IMR-90 (cell line): Measurements from ENCODE around the gene TNFRSF18. TPM values are rescaled to one million over a fixed set of nuclear protein-coding genes. Genes with fewer than 3 reads are reported as not detected.

Source experiments
- ATAC-seq: fragments of 200-7000 bp; cut with Tn5 transposase; 2 replicates; pipeline ENCODE4 v1.9.1; 2020; ENCODE audit warnings: low read depth, mild to moderate bottlenecking, moderate library complexity
- BruUV-seq: library from RNA; stranded (reverse); fragments of 400-500 nt; replicated peaks from 2 replicates; lab custom pipeline; 2021; lab: Mats Ljungman, UMichigan
- CTCF ChIA-PET: fragments of 300-600 bp; formaldehyde crosslinking; extraction: SDS; loops from one replicate; lab custom pipeline; 2021; ENCODE audit warnings: antibody characterized with exemption; lab: Yijun Ruan, JAX
- POLR2A ChIA-PET: fragments of 300-600 bp; sonication (Branson Sonifier 250); formaldehyde crosslinking; loops from one replicate; lab custom pipeline; 2022; ENCODE audit warnings: antibody characterized with exemption; ENCODE audit not compliant: unreplicated experiment; lab: Charles Lee
- DNase-seq: peaks from one replicate; pipeline ENCODE4 v3.0.0; 2013
- H2AFZ ChIP-seq: replicated peaks from 2 replicates; pipeline ENCODE3; 2013; ENCODE audit warnings: low read length, mild to moderate bottlenecking; ENCODE audit not compliant: poor library complexity
- H2AK5ac ChIP-seq: 2 replicates; pipeline ENCODE4 v1.6.1; 2013; ENCODE audit warnings: low read depth, low read length, inconsistent platforms
- H2AK9ac ChIP-seq: replicated peaks from 2 replicates; pipeline ENCODE3; 2013; ENCODE audit warnings: mild to moderate bottlenecking, low read depth, low read length, moderate library complexity; ENCODE audit not compliant: poor library complexity
- H2BK120ac ChIP-seq: 2 replicates; pipeline ENCODE4 v1.6.1; 2013; ENCODE audit warnings: low read depth, low read length, inconsistent platforms
- H2BK15ac ChIP-seq: 3 replicates; pipeline ENCODE4 v1.6.1; 2013; ENCODE audit warnings: low read depth, low read length, inconsistent platforms
- H2BK20ac ChIP-seq: 2 replicates; pipeline ENCODE4 v1.6.1; 2013; ENCODE audit warnings: low read depth, mild to moderate bottlenecking, inconsistent platforms, low read length, moderate library complexity
- H2BK5ac ChIP-seq: 2 replicates; pipeline ENCODE4 v1.6.1; 2013; ENCODE audit warnings: mild to moderate bottlenecking, low read depth, low read length, inconsistent platforms; ENCODE audit not compliant: poor library complexity, severe bottlenecking
- H3K14ac ChIP-seq: replicated peaks from 2 replicates; pipeline ENCODE4 v1.6.1; 2013; ENCODE audit warnings: low read depth, low read length, inconsistent platforms
- H3K18ac ChIP-seq: 2 replicates; pipeline ENCODE4 v1.6.1; 2013; ENCODE audit warnings: low read depth, low read length, control low read depth
- H3K23ac ChIP-seq: 2 replicates; pipeline ENCODE4 v1.6.1; 2013; ENCODE audit warnings: low read depth, low read length, inconsistent platforms
- H3K27ac ChIP-seq: 2 replicates; pipeline ENCODE4 v1.5.1; 2013; ENCODE audit warnings: mild to moderate bottlenecking, control low read depth, low read length; ENCODE audit not compliant: insufficient read depth
- H3K27me3 ChIP-seq: 2 replicates; pipeline ENCODE4 v1.6.1; 2013; ENCODE audit warnings: low read length; ENCODE audit not compliant: control insufficient read depth, insufficient read depth
- H3K36me3 ChIP-seq: 2 replicates; pipeline ENCODE4 v1.6.1; 2013; ENCODE audit warnings: low read length, mixed read lengths; ENCODE audit not compliant: control insufficient read depth, insufficient read depth
- H3K4ac ChIP-seq: 2 replicates; pipeline ENCODE4 v1.6.1; 2013; ENCODE audit warnings: low read depth, low read length, inconsistent platforms
- H3K4me1 ChIP-seq: 2 replicates; pipeline ENCODE4 v1.6.1; 2013; ENCODE audit warnings: low read length, mixed read lengths; ENCODE audit not compliant: control insufficient read depth, insufficient read depth
- H3K4me2 ChIP-seq: 2 replicates; pipeline ENCODE4 v1.6.1; 2013; ENCODE audit warnings: low read depth, mild to moderate bottlenecking, control low read depth, low read length, moderate library complexity
- H3K4me3 ChIP-seq: 2 replicates; pipeline ENCODE4 v1.5.1; 2013; ENCODE audit warnings: low read depth, mild to moderate bottlenecking, control low read depth, low read length, moderate library complexity; ENCODE audit not compliant: insufficient read depth
- H3K56ac ChIP-seq: 2 replicates; pipeline ENCODE4 v1.6.1; 2013; ENCODE audit warnings: low read length, inconsistent platforms; ENCODE audit not compliant: insufficient read depth; ENCODE audit errors: extremely low read depth
- H3K79me1 ChIP-seq, 2 experiments: 2 replicates each; pipeline ENCODE4 v1.6.1; 2013; ENCODE audit warnings: low read length in 2 of 2, inconsistent platforms in 1 of 2, low read depth in 1 of 2
- H3K9ac ChIP-seq: 2 replicates; pipeline ENCODE4 v1.6.1; 2013; ENCODE audit warnings: low read depth, low read length, control low read depth
- H3K9me1 ChIP-seq: 2 replicates; pipeline ENCODE4 v1.6.1; 2013; ENCODE audit warnings: low read length, inconsistent platforms; ENCODE audit not compliant: insufficient read depth
- H3K9me3 ChIP-seq: 2 replicates; pipeline ENCODE4 v1.6.1; 2013; ENCODE audit warnings: low read length; ENCODE audit not compliant: control insufficient read depth, insufficient read depth
- H4K20me1 ChIP-seq: 2 replicates; pipeline ENCODE4 v1.6.1; 2013; ENCODE audit warnings: low read length, inconsistent platforms; ENCODE audit not compliant: insufficient read depth
- H4K5ac ChIP-seq: 2 replicates; pipeline ENCODE4 v1.6.1; 2013; ENCODE audit warnings: mild to moderate bottlenecking, low read depth, low read length, control low read depth
- H4K8ac ChIP-seq, 2 experiments: 2 replicates each; pipeline ENCODE4 v1.6.1; 2013; ENCODE audit warnings: low read depth in 2 of 2, low read length in 2 of 2, control low read depth in 1 of 2, inconsistent platforms in 1 of 2
- H4K91ac ChIP-seq: 2 replicates; pipeline ENCODE4 v1.6.1; 2013; ENCODE audit warnings: low read depth, low read length, inconsistent platforms; ENCODE audit not compliant: insufficient read depth
- BHLHE40 ChIP-seq: fragments of 150-350 bp; IDR thresholded peaks from 2 replicates; pipeline ENCODE4 v1.6.1; 2016; ENCODE audit warnings: mild to moderate bottlenecking, low read depth, low read length
- CEBPB ChIP-seq: IDR thresholded peaks from 2 replicates; pipeline ENCODE4 v1.6.1; 2012; ENCODE audit warnings: low read depth, low read length, improper control_type of control experiment
- ELK1 ChIP-seq: fragments of 150-350 bp; IDR thresholded peaks from 2 replicates; pipeline ENCODE4 v1.6.1; 2016; ENCODE audit warnings: low read depth, mild to moderate bottlenecking, low read length, moderate library complexity, borderline replicate concordance
- MAFK ChIP-seq: IDR thresholded peaks from 2 replicates; pipeline ENCODE4 v1.6.1; 2012; ENCODE audit warnings: low read depth, low read length, improper control_type of control experiment
- MXI1 ChIP-seq: IDR thresholded peaks from 2 replicates; pipeline ENCODE4 v1.6.1; 2012; ENCODE audit warnings: low read depth, mild to moderate bottlenecking, low read length, moderate library complexity, borderline replicate concordance
- NFE2L2 ChIP-seq: fragments of 150-350 bp; IDR thresholded peaks from 2 replicates; pipeline ENCODE4 v1.6.1; 2016; ENCODE audit warnings: low read depth, mild to moderate bottlenecking, low read length
- POLR2A ChIP-seq: IDR thresholded peaks from 2 replicates; pipeline ENCODE4 v1.6.1; 2012; ENCODE audit warnings: mild to moderate bottlenecking, low read depth, low read length
- RAD21 ChIP-seq: IDR thresholded peaks from 2 replicates; pipeline ENCODE4 v1.6.1; 2012; ENCODE audit warnings: low read length, improper control_type of control experiment
- RCOR1 ChIP-seq: IDR thresholded peaks from 2 replicates; pipeline ENCODE4 v1.6.1; 2012; ENCODE audit warnings: mild to moderate bottlenecking, low read length, improper control_type of control experiment; ENCODE audit not compliant: insufficient replicate concordance
- SMC3 ChIP-seq: fragments of 150-350 bp; IDR thresholded peaks from 2 replicates; pipeline ENCODE4 v1.6.1; 2016; ENCODE audit warnings: low read depth, mild to moderate bottlenecking, antibody characterized with exemption, low read length, moderate library complexity
- USF2 ChIP-seq: fragments of 150-350 bp; IDR thresholded peaks from 2 replicates; pipeline ENCODE4 v1.6.1; 2017; ENCODE audit warnings: mild to moderate bottlenecking, antibody characterized with exemption, low read length, low read depth
- WGBS, 2 experiments: methylation state at CpG; one replicate each; pipeline versions ENCODE4 v1.1.5 to v1.1.7; 2013; ENCODE audit warnings: missing lambda C conversion rate in 2 of 2; ENCODE audit not compliant: insufficient read length in 1 of 2; ENCODE audit errors: extremely low coverage in 2 of 2; 5-methylcytosine and 5-hydroxymethylcytosine counted together
- dilution Hi-C: fragments of 300-500 bp; cut with HindIII; formaldehyde crosslinking; loops from one replicate; pipeline ENCODE4 v1.14.3; 2018; ENCODE audit warnings: low sequenced_read_pairs; ENCODE audit not compliant: unreplicated experiment
- in situ Hi-C: fragments of 300-500 bp; cut with MboI; formaldehyde crosslinking; loops from 3 replicates; pipeline ENCODE4 v1.14.3; 2019; ENCODE audit warnings: low sequenced_read_pairs, inconsistent platforms, mixed read lengths
- intact Hi-C: fragments of 100-400 bp; cut with micrococcal nuclease; formaldehyde crosslinking; loops from 2 replicates; pipeline ENCODE4 v1.10.0; 2022
- polyA plus RNA-seq, 3 experiments: library from polyadenylated mRNA; depleted of rRNA; stranded (reverse); fragments of >200 nt; gene quantifications; 2 replicates each; pipeline ENCODE4 v1.2.3, GENCODE V29; 2012; ENCODE audit warnings: low replicate concordance in 1 of 3
- total RNA-seq: library from RNA; depleted of rRNA; stranded (reverse); fragments of >200 nt; gene quantifications from 2 replicates; pipeline ENCODE4 v1.2.3, GENCODE V29; 2012
- TF ChIP-seq, protein P1 (sequence below): conservative IDR thresholded peaks from 2 replicates; pipeline ENCODE4 v1.5.1; 2012; ENCODE audit warnings: mild to moderate bottlenecking, low read depth, low read length, improper control_type of control experiment

Gene TNFRSF18
- total and polyA plus RNA-seq, 2 of the 4 experiments (the other 2 are of a cell fraction): 0.18 to 1.0 TPM

DNA sequence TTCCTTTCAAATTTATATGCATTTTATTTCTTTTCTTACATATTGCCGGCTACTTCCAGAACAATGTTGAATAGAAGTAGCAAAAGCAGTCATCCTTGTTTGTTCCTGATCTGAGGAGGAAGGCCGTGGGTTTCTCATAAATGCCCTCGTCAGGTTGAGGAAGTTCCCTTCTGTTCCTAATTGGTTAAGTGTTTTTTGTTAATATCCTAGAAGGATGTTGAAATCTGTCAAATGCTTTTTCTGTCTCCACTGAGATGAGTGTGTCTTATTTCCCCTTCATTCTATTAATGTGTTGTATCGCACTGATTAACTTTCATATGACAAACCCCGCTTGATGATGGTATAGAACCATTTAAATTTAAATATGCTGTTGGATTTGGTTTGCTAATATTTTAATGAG is 17.3 kb downstream of the TNFRSF18 start:
- H3K9me3 ChIP-seq: no peaks in the 10 kb centered on the region; the same call in 1 of the 2 replicates
- H3K4ac ChIP-seq: no peak overlapping the region
- TF ChIP-seq ELK1 (no peak), MAFK (no peak), RCOR1 (no peak), BHLHE40 (no peak), CEBPB (no peak), USF2 (no peak), SMC3 (no peak), RAD21 (no peak), NFE2L2 (no peak), MXI1 (no peak), POLR2A (no peak)
- TF ChIP-seq, protein P1, sequence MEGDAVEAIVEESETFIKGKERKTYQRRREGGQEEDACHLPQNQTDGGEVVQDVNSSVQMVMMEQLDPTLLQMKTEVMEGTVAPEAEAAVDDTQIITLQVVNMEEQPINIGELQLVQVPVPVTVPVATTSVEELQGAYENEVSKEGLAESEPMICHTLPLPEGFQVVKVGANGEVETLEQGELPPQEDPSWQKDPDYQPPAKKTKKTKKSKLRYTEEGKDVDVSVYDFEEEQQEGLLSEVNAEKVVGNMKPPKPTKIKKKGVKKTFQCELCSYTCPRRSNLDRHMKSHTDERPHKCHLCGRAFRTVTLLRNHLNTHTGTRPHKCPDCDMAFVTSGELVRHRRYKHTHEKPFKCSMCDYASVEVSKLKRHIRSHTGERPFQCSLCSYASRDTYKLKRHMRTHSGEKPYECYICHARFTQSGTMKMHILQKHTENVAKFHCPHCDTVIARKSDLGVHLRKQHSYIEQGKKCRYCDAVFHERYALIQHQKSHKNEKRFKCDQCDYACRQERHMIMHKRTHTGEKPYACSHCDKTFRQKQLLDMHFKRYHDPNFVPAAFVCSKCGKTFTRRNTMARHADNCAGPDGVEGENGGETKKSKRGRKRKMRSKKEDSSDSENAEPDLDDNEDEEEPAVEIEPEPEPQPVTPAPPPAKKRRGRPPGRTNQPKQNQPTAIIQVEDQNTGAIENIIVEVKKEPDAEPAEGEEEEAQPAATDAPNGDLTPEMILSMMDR: no peak
- H2AFZ ChIP-seq: no peak overlapping the region
- no peak overlapping the region for H3K56ac ChIP-seq
- intact Hi-C loops (no loop called here), in situ Hi-C loops (no loop called here), dilution Hi-C loops (no loop called here)
- no peak overlapping the region for H2AK5ac ChIP-seq
- POLR2A ChIA-PET: no interaction called here
- CTCF ChIA-PET: no interaction called here
- no peak overlapping the region for H4K5ac ChIP-seq
- no peak overlapping the region for H2BK120ac ChIP-seq
- no peak overlapping the region for H3K9ac ChIP-seq
- no peak overlapping the region for H4K8ac ChIP-seq
- no peaks in the 10 kb centered on the region for H3K27me3 ChIP-seq
- H3K14ac ChIP-seq: no peak overlapping the region
- no peaks in the 10 kb centered on the region for H3K36me3 ChIP-seq
- no peaks in the 10 kb centered on the region for H4K20me1 ChIP-seq
- H3K23ac ChIP-seq: no peak overlapping the region
- no peak overlapping the region for H3K27ac ChIP-seq
- H2AK9ac ChIP-seq: no peak overlapping the region
- no peak for DNase-seq
- H4K91ac ChIP-seq: no peak overlapping the region
- no peak overlapping the region for H3K18ac ChIP-seq
- ATAC-seq: no peak
- H3K79me1 ChIP-seq: no peaks in the 10 kb centered on the region
- H3K4me1 ChIP-seq: no peaks in the 10 kb centered on the region
- H2BK20ac ChIP-seq: no peak overlapping the region
- no TSS peak for BruUV-seq
- no peak overlapping the region for H3K4me3 ChIP-seq
- no CpG with 5 or more reads among the region's 5 CpGs for WGBS, 2 experiments
- no peak overlapping the region for H2BK15ac ChIP-seq
- H3K4me2 ChIP-seq: no peak overlapping the region
- H2BK5ac ChIP-seq: no peak overlapping the region
- H3K9me1 ChIP-seq: no peaks in the 10 kb centered on the region
